IPS DF 4.7 (cell line): ENCODE measurements around the gene TNFRSF14.
"Not testable (repeated sequence)": the region's sequence is repeated elsewhere in the genome, so short reads cannot be mapped to it uniquely, and the experiment has no call there.

ENCODE experiments used
- DNase-seq: peaks from one replicate; pipeline ENCODE4 v3.0.0-alpha.2; 2013; ENCODE audit warnings: low spot score; ENCODE audit errors: extremely low read depth

Gene TNFRSF14

DNA sequence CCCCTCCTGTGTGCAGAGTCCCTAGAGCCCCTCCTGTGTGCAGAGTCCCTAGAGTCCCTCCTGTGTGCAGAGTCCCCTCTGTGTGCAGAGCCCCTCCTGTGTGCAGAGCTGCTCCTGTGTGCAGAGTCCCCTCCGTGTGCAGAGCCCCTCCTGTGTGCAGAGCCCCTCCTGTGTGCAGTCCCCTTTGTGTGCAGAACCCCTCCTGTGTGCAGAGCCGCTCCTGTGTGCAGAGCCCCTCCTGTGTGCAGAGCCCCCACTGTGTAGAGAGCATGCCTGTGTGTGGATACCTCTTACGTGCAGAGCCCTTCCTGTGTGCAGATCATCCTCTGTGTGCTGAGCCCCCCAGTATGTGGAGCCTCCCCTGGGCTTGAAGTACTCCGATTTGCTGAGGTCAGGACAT lies 17.8 kb upstream of the TNFRSF14 start:
- DNase-seq = no peak

DNA sequence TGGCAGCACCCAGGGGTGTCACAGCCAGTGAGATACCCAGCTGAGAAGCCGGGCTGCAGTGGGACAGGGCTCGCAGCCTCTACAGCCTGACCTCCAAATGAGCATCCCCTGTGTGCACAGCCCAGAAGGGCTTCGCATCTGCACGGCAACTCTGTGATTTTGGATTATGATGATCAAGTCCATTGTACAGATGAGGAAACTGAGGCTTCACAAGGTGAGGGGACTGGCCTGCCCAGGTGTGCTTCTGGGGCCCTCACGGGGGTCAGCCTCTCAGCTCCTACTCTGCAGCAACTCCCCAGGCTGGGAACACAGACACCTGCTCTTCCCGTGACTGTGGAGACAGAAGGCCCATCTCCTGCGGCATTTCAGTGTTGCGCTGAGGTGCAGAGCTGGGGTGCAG lies 17.3 kb upstream of the TNFRSF14 start:
- no peak for DNase-seq

DNA sequence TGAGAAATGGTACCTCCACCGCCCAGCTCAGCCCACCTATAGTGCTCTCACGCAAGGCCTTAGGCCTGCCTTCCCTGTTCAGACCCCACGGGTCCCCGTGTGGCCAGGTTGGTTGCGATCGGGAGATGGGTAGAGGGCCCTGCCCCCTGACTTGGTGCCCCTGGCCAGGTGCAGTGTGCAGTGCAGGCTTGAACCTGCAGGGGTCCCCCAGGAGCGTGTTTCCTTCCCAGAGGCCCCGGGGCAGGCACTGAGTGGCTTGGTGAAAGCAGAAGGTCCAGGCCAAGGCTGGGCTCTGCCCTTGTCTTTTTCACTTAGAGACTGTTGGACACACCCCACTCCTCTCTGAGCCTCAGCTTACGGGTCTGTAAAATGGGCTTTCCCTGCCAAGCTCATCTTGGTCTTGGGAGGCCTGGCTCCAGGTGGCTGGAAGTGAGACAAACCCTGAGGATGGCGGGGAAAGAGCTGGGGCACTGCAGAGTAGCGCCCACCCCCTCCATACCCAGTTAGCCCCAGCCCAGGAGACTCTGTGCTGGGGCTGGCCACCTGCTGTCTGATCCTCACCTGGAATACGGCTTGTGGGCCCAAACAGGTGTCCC lies 16.8 kb upstream of the TNFRSF14 start:
- no peak for DNase-seq

DNA sequence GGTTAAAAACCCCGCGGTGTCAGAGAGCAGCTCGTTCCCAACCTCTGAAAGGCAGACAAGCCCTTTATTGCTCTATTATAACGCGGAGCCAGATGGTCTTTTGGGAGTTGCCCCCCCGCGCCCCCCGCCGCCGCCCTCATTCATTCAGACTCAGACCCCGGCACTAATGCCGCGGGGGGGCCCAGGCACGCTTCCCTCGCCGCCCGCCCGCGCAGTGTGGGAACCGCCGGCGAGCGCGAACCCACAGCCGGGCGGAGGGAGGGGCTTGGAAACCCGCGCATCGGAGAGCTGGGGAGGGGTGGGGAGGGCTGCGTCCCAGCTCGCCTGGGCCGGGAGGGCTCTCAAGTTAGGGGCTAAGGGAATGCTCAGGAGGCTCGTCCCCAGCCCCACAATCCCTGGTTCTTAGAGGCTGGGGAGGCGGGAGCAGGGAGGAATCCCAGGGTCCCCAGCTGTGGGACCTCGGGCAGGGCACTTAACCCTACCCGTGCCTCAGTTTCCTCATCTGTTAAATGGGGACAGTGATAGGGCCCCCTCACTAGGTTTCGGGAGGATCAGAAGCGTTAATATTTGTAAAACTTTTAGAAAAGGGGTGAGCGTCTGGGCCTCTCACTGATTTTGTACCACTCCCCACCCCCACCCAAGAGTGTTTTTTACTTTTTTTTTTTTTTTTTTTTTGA lies 15.2 kb upstream of the TNFRSF14 start:
- no peak for DNase-seq

- no peak for DNase-seq
Measured at GRCh38 chr1:2541619-2542245, 14.4 kb upstream of the TNFRSF14 start.

- DNase-seq = no peak
Measured at GRCh38 chr1:2542246-2542915, 13.8 kb upstream of the TNFRSF14 start.

DNA sequence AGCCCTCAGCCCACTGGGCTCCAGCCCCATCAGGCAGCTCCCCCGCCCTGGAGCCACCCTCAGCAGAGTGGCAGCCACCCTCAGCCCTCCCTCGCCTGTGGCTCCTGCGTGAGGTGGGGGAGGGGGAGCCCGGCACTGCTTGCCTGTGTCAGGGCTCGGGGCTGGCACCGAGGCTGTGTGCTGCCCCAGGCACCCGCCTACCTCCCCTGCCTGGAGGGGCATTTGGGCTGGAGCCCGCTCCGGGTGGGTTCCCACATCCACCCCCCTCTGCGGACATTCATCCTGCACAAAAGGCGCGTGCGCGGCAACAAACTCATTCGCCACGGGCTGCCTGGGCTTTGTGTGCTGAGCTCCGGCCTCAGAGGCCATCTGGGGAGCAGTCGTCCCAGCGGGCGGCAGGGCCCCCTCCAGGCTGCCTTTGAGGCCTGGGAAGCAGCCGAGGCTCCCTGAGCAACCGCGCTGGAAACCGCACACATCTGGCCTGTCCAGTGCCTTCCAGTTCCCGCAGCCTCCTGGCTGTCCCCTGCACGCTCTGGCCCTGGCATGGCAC lies 12.6 kb upstream of the TNFRSF14 start:
- no peak for DNase-seq

- DNase-seq = no peak
Measured at GRCh38 chr1:2544093-2544874, 11.9 kb upstream of the TNFRSF14 start.

DNA sequence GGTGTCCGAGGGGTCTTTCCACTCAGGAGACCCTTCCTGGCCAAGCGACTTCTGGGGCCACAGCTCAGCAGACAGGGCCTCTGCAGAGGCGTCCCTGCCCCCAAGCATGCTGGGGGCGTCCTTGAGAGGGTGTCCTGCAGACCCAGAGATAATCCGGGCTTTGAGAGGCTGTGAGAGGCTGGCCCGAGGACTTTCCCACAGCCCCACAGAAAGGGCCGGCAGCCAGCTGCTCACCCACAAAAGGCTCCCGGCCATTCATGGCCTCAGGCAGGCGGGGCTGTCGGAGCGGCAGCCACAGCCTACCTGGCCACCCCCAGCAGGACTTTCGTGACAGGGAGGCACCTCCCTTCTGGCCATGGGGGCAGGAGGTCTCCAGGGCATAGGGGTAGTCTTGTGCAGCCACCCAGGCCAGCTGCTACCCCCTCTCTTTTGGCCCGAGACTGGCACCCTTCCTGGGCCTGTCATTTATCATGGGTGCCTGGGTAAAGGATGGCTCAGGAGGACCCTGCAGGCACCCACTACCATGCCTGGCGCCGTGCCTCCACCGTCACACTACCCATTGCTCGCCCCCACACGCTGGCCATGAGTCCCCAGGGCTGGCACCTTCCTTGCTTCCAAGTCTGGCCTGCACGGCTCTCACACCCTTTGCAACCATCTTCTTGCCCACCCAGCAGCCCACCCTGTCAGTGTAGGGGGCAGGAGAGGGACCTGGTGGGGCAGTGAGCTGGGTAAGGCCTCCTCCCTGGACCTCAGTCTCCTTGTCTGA lies 11.1 kb upstream of the TNFRSF14 start:
- DNase-seq = no peak

DNA sequence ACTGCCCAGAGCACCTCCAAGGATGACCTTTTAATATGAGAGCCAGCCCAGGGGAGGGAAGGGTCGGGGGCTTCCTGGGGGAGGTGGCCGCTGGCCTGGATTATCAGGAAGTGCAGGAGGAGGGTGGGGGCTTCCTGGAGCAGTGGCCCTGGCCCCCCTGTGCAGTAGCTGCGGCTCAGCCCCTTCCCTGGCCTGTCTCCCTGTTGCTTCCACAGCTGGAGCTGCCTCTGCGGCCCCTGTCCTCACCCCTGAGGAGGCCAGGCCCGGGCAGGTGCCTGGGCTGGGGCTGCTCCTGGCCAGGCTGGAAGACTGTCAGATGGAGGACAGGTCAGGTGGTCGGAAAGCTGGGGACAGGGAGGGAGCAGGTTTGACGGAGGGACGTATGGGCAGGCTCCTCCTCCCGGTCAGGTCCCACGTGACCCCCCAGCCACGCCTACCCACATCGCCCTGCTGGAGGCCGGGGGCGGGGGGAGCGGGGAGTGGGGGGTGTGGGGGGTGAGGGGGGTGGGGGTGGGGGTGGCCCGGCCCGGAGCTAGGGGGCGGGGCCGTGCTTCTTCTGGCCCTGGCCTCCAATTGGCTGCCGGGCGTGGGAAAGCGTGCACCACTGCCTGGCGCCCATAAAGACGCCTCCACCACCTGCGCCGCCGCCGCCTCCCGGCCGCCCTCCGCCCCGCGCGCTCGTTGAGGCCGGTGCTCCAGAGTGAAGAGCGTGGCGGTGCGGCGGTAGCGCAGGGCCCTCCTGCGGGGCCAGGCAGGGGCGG lies 10.2 kb upstream of the TNFRSF14 start:
- no peak for DNase-seq

- DNase-seq = no peak
Measured at GRCh38 chr1:2546515-2547209, 9.5 kb upstream of the TNFRSF14 start.

DNA sequence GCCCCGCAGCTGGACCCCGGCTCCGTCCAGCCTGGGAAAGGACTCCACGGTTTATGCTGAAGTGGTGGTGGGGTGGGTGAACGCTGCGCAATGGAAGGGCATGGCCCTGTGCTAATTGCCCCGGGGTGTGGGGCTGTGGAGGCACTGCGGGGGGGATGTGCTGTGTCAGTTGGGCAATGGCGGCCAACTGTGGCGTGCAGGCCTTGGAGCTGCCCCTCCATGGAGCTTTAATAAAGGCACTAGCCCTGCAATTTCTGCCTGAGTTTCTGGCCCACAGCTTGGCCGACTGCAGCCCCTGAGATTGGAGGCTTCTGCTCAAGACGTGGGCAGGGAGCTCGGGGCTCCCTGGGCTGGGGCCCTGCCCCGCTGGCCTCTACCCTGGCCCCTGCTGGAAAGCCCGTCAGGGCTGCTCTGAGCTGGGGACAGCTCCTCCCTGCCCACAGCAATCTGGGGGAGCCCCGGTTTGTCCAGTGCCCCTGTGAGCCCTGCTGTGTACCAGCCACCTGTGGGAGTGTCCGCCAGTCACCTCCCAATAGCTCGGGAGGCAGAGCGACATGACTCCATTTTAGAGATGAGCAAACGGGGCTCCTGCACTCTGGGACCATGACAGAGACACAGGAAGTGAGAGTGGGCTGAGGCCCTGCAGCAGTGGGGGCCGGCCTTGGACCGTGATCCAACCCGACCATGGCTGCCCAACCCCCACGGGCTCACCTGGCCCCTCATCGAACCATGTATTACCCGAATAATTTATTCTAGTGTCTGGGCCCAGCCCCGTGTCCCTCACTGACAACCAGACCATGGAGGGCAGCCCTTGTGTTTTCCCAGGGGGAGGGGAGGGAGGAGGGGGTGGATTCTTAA lies 8.7 kb upstream of the TNFRSF14 start:
- no peak for DNase-seq

DNA sequence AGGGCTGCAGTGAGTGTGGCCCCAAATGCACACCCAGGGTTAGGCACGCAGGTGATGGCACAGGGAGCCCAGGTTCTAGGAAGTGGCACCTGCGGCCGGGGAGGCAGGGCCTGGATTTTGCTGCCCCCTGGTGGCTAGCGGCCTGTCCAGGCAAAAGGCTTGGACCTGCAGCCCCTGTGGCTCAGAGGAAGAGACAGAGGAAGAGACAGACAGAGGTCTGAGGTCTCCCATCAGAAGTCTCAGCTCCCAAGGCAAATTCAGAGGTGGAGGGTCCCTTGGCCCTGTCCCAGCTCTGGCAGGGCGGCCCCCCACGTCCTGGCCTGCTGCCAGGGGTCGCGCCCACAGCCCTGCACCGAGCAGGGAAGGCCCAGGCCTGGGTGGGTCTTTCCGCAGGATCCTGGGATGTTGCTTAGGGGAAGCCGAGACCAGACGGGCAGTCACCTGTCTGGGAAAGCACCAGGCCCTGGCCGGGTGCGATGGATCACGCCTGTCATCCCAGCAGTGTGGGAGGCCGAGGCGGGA lies 8.0 kb upstream of the TNFRSF14 start:
- DNase-seq = no peak

- not testable (repeated sequence) for DNase-seq
Measured at GRCh38 chr1:2549367-2550029, 6.7 kb upstream of the TNFRSF14 start.

DNA sequence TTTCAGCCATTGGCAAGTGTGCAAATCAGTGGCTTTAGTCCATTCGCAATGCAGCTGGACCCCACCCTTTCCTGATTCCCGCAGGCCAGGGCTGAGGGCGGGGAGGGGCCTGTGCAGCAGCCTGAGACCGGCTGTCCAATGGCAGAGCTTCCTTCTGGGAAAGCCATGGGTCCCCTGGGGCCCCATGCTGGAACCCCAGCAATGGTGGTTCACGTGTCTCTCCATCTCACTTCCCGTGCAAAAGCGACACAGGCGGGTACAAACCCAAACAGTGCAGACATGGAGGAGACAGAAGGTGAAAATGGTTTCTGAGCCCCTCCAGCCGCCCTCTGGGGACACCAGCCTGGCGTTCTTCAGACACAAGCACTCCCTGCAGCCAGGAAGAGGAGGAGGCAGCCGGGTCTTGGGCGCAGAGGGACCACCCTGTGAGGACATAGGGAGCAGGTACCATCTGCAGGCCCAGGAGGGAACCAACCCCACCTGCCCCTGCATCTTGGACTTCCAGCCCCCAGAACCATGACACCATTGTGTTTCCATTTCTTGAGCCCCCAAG lies 5.8 kb upstream of the TNFRSF14 start:
- DNase-seq = not testable (repeated sequence)

DNA sequence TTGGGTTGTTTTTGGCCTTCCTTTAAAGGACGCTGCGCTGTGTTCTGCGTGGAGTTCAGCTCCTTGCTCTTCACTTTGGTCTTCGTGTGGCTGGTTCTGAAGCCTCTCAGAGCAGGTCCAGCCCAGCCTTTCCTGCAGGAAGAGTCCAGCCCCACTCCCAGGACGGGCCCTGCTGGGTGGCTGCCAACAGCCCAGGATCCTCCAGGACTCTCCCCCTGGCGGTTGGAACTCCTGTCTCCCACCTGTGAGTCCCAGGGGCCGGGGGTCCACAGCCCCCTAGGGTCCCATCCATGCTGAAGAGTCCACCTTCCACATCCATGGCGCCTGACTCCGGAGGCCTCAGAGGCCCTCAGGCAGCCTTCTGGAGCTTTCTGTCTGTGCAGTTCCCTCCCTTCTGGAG lies 4.6 kb upstream of the TNFRSF14 start:
- DNase-seq = not testable (repeated sequence)

GRCh38 chr1:2552189-2552588 lies 4.0 kb upstream of the TNFRSF14 start:
- no peak for DNase-seq
